Adrenal gland (tissue), 12 donors: ENCODE data around the gene ZNRF1. TPM values are rescaled to one million over a fixed set of nuclear protein-coding genes. Genes with fewer than 3 reads are reported as not detected.
A peak's percentile ranks its signal among the peaks of the same experiment; 100 is the strongest.

ENCODE experiments used
- DNase-seq, 7 donors: peaks; one replicate each; pipeline ENCODE4 v3.0.0-alpha.2; 2019 to 2020
- H3K27ac ChIP-seq, 5 donors: fragments of 200-600 bp; sonication (generic) in 4 of 5; 1 replicate in 3 of 5; 2 replicates in 2 of 5; pipeline versions ENCODE4 v1.5.1 to v1.8.0; 2016 to 2020; ENCODE audit warnings: mild to moderate bottlenecking in 1 of 5
- H3K27me3 ChIP-seq: fragments of 200-600 bp; 2 replicates; pipeline ENCODE4 v1.8.0; 2021
- H3K36me3 ChIP-seq, 2 donors: fragments of 200-600 bp; replicated peaks in 1 of 2; 1 replicate in 1 of 2; 2 replicates in 1 of 2; pipeline versions ENCODE4 v1.5.1 to v1.8.0; 2018 to 2022
- H3K4me1 ChIP-seq, 2 donors: fragments of 200-600 bp; replicated peaks in 1 of 2; 1 replicate in 1 of 2; 2 replicates in 1 of 2; pipeline versions ENCODE4 v1.5.1 to v1.8.0; 2018 to 2021
- H3K4me3 ChIP-seq, 4 donors: fragments of 200-600 bp; sonication (generic) in 3 of 4; one replicate each; pipeline ENCODE4 v1.5.1; 2016 to 2018
- H3K9me3 ChIP-seq, 3 donors: fragments of 200-600 bp; sonication (generic) in 1 of 3; replicated peaks in 1 of 3; 1 replicate in 2 of 3; 2 replicates in 1 of 3; pipeline versions ENCODE4 v1.5.1 to v1.8.0; 2016 to 2021
- CTCF ChIP-seq, 6 experiments: fragments of 450-650 bp in 4 of 6; fragments of 200-600 bp in 2 of 6; sonication (generic) in 1 of 6; IDR thresholded peaks; 1 replicate in 5 of 6; 2 replicates in 1 of 6; pipeline versions ENCODE4 v1.5.1 to v1.8.0; 2016 to 2021; ENCODE audit warnings: antibody characterized with exemption in 6 of 6, mild to moderate bottlenecking in 2 of 6, moderate library complexity in 1 of 6
- POLR2A ChIP-seq, 2 donors: fragments of 450-650 bp; IDR thresholded peaks; one replicate each; pipeline ENCODE4 v1.6.1; 2017; ENCODE audit warnings: antibody characterized with exemption in 2 of 2, mild to moderate bottlenecking in 2 of 2, moderate library complexity in 1 of 2
- WGBS, 4 donors: extraction: QIAGEN DNeasy Blood & Tissue Kit in 2 of 4; methylation state at CpG; one replicate each; pipeline versions ENCODE4 v1.1.5 to v1.1.7; 2013 to 2017; 5-methylcytosine and 5-hydroxymethylcytosine counted together
- intact Hi-C, 2 donors: fragments of 100-400 bp; cut with DNase I; formaldehyde crosslinking; loops; one replicate each; pipeline versions ENCODE4 v1.14.1 to v1.15.0; 2022 to 2023
- polyA plus RNA-seq, 3 donors: library from polyadenylated mRNA; stranded (reverse); fragments of 200-250 nt in 2 of 3; fragments of 350-450 nt in 1 of 3; fragmentation: Illumina TruSeq in 1 of 3; extraction: RNeasy Lipid Tissue Mini Kit (QIAGEN cat#74804) in 1 of 3; gene quantifications; one replicate each; pipeline ENCODE4 v1.2.3, GENCODE V29; 2013 to 2014
- total RNA-seq, 9 donors: library from RNA; depleted of rRNA in 4 of 9; stranded (reverse); fragments of >200 nt in 4 of 9; fragments of 120-200 nt in 1 of 9; fragmentation: NEBNext Ultra II Directional in 1 of 9; extraction: Animal tissue kit (Norgen Biotek cat#: 25700) in 1 of 9; gene quantifications; one replicate each; pipeline versions ENCODE4 v1.1.0 to v1.2.4, GENCODE V29; 2013 to 2023
- donor health status: healthy with polysubstance abuse.
- donor health status: Bipolar disorder and iron deficiency.
- donor health status: DM: yes; HTN: yes; CAD: no.
- donor health status: DM: no; HTN: no; CAD: no.
- donor health status: DM: no; HTN: no; CAD: no.
- donor health status: DM: yes; HTN: yes; CAD: no.

Gene ZNRF1
- total and polyA plus RNA-seq, 12 donors, result 9.9 to 29.2 (median 25.4) TPM

- Histone ChIP-seq H3K9me3 (no peaks in the 10 kb centered on the region), H3K4me3 (no peak overlapping the region), H3K27me3 (no peaks in the 10 kb centered on the region), H3K36me3 (no peaks in the 10 kb centered on the region), H3K27ac (peak overlapping the region in 3 of 5 donors; percentile 20 to 80 (median 61)), H3K4me1 (peaks cover 10 to 26% of the 10 kb centered on the region in 2 donors)
- WGBS, 4 donors, result 55 to 61% (median 58%) methylated on average over 17 to 22 of the region's 22 CpGs
- intact Hi-C loops, result no loop called here
- peak; percentile 45 to 78 (median 71) for DNase-seq
- TF ChIP-seq POLR2A (IDR thresholded peaks at IDR 0.05) (no peak), CTCF (IDR thresholded peaks at IDR 0.05) (no peak)
Measured at GRCh38 chr16:75062135-75062975, 63.5 kb downstream of the ZNRF1 start.

- Histone ChIP-seq H3K27me3 (no peaks in the 10 kb centered on the region), H3K9me3 (no peaks in the 10 kb centered on the region), H3K27ac (peak overlapping the region in 2 of 5 donors; percentile 61 to 80), H3K4me1 (peaks cover 10 to 26% of the 10 kb centered on the region in 2 donors), H3K4me3 (no peak overlapping the region), H3K36me3 (no peaks in the 10 kb centered on the region)
- WGBS, 4 donors, result 86 to 93% (median 92%) methylated on average over 9 of the region's 9 CpGs
- no peak for DNase-seq
- TF ChIP-seq POLR2A (IDR thresholded peaks at IDR 0.05), result no peak
- no peak for TF ChIP-seq CTCF (IDR thresholded peaks at IDR 0.05)
- intact Hi-C loops, result no loop called here
Measured at GRCh38 chr16:75062976-75063346, 64.1 kb downstream of the ZNRF1 start.

GRCh38 chr16:75063549-75064088, 64.8 kb downstream of the ZNRF1 start:
- Histone ChIP-seq H3K27ac (no peak overlapping the region), H3K4me1 (peaks cover 10 to 26% of the 10 kb centered on the region in 2 donors), H3K36me3 (no peaks in the 10 kb centered on the region), H3K27me3 (no peaks in the 10 kb centered on the region), H3K4me3 (no peak overlapping the region), H3K9me3 (no peaks in the 10 kb centered on the region)
- WGBS, 4 donors, result 81 to 86% (median 84%) methylated on average over 7 to 8 of the region's 8 CpGs
- intact Hi-C loops, result no loop called here
- no peak for DNase-seq
- TF ChIP-seq POLR2A (IDR thresholded peaks at IDR 0.05) (no peak), CTCF (IDR thresholded peaks at IDR 0.05) (no peak)

- Histone ChIP-seq H3K4me3 (no peak overlapping the region), H3K4me1 (peaks cover 10 to 26% of the 10 kb centered on the region in 2 donors), H3K27me3 (no peaks in the 10 kb centered on the region), H3K27ac (no peak overlapping the region), H3K9me3 (no peaks in the 10 kb centered on the region), H3K36me3 (no peaks in the 10 kb centered on the region)
- DNase-seq, result no peak
- TF ChIP-seq POLR2A (IDR thresholded peaks at IDR 0.05), result no peak
- TF ChIP-seq CTCF (IDR thresholded peaks at IDR 0.05), result no peak
- intact Hi-C loops, result no loop called here
- 67 to 81% (median 76%) methylated on average over 15 of the region's 15 CpGs for WGBS, 4 donors
Measured at GRCh38 chr16:75064403-75065148, 65.8 kb downstream of the ZNRF1 start.
